Smooth muscle cell (in vitro differentiated cells): Measurements from ENCODE around the gene HDAC11. TPM values are rescaled to one million over a fixed set of nuclear protein-coding genes. Genes with fewer than 3 reads are reported as not detected.

Source experiments
- DNase-seq: peaks from one replicate; lab custom pipeline; 2025; ENCODE audit not compliant: unreplicated experiment; lab: John Stamatoyannopoulos, UW
- H2AFZ ChIP-seq: fragments of 200-600 bp; sonication (generic); 2 replicates; pipeline ENCODE4 v1.6.0; 2016; ENCODE audit warnings: antibody characterized with exemption, low read depth, mild to moderate bottlenecking
- H3F3A ChIP-seq: fragments of 200-600 bp; sonication (generic); 2 replicates; pipeline ENCODE4 v1.6.0; 2017; ENCODE audit warnings: antibody characterized with exemption, low read depth
- H3K27ac ChIP-seq: fragments of 200-600 bp; sonication (generic); 2 replicates; pipeline ENCODE4 v1.5.1; 2016; ENCODE audit warnings: low read depth, mild to moderate bottlenecking
- H3K27me3 ChIP-seq: fragments of 200-600 bp; sonication (generic); 2 replicates; pipeline ENCODE4 v1.6.1; 2016; ENCODE audit warnings: low read depth, mild to moderate bottlenecking
- H3K36me3 ChIP-seq: fragments of 200-600 bp; sonication (generic); 2 replicates; pipeline ENCODE4 v1.5.1; 2016; ENCODE audit warnings: low read depth
- H3K4me1 ChIP-seq: fragments of 200-600 bp; sonication (generic); 2 replicates; pipeline ENCODE4 v1.5.1; 2016; ENCODE audit warnings: low read depth
- H3K4me2 ChIP-seq: fragments of 200-600 bp; sonication (generic); 2 replicates; pipeline ENCODE4 v1.6.0; 2016; ENCODE audit warnings: mild to moderate bottlenecking
- H3K4me3 ChIP-seq: fragments of 200-600 bp; sonication (generic); 2 replicates; pipeline ENCODE4 v1.5.1; 2016; ENCODE audit warnings: mild to moderate bottlenecking
- H3K79me2 ChIP-seq: fragments of 200-600 bp; sonication (generic); 2 replicates; pipeline ENCODE4 v1.6.0; 2016; ENCODE audit warnings: low read depth, mild to moderate bottlenecking
- H3K9ac ChIP-seq: fragments of 200-600 bp; sonication (generic); 2 replicates; pipeline ENCODE4 v1.6.0; 2016; ENCODE audit warnings: low read depth
- H3K9me3 ChIP-seq: fragments of 200-600 bp; sonication (generic); replicated peaks from 2 replicates; pipeline ENCODE4 v1.5.1; 2016; ENCODE audit warnings: low read depth
- H4K20me1 ChIP-seq: fragments of 200-600 bp; sonication (generic); 2 replicates; pipeline ENCODE4 v1.6.0; 2016; ENCODE audit warnings: low read depth
- WGBS: methylation state at CpG from one replicate; pipeline ENCODE4 v1.1.7; 2016; ENCODE audit warnings: low lambda C conversion rate; 5-methylcytosine and 5-hydroxymethylcytosine counted together
- polyA plus RNA-seq: library from polyadenylated mRNA; unstranded; fragments of >200 nt; fragmentation: Nextera tagmentation; extraction: Ambion mirVana; gene quantifications from 2 replicates; pipeline ENCODE4 v1.2.1, GENCODE V29; 2016
- total RNA-seq: library from RNA; depleted of rRNA; stranded (reverse); fragments of >200 nt; gene quantifications from 2 replicates; pipeline ENCODE4 v1.2.3, GENCODE V29; 2014
- TF ChIP-seq, protein P1 (sequence below): fragments of 200-600 bp; sonication (generic); IDR thresholded peaks from 2 replicates; pipeline ENCODE4 v1.5.1; 2017; ENCODE audit warnings: borderline replicate concordance, mild to moderate bottlenecking, antibody characterized with exemption; ENCODE audit not compliant: insufficient read depth, poor library complexity, severe bottlenecking

The HDAC11 gene
- total and polyA plus RNA-seq, 2 experiments from 2014 or later, result 9.6 to 14.8 TPM

DNA sequence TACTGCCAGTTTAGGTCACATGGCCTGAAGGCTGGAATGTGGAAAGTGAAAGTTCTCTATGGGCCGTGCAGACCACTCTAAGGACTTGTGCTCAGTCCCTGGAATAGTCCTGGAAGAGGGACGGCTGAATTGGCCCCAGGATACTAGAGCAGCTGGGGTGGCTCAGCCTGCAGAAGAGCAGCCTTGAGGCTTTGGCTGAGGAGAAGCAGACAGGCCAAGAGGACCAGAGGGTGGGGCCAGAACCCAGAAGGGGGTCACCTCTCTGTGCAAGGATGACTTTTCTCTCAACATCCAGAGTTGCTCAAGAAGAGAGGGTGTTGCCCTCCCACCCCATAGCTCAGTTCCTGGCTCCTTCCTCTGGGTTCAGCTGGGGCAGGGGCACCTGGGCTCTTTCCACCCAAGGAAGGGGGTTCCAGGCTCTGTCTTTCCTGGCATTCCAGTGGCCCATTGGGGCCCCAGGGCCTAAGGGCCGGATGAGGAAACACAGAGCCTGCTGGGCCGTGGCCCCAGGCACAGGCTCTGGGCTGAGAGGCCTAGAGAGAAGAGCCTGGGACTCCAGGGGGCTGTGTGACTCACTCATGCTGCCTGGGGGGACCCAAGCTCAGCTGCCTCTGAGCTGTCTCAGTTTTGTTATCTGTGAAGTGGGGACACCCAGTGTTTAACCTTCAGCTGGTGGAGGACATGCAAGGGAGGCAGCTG, 60.3 kb downstream of the HDAC11 start:
- peak overlapping the region; percentile 56 for H3K27ac ChIP-seq
- no peak overlapping the region for H3K9ac ChIP-seq
- H3K4me1 ChIP-seq, result peaks cover 12% of the 10 kb centered on the region
- peaks cover 40% of the 10 kb centered on the region for H3F3A ChIP-seq
- no peaks in the 10 kb centered on the region for H3K9me3 ChIP-seq
- no peak overlapping the region for H3K4me3 ChIP-seq
- no peak for DNase-seq
- 51% methylated on average over 4 of the region's 4 CpGs for WGBS
- no peaks in the 10 kb centered on the region for H4K20me1 ChIP-seq
- no peak overlapping the region for H2AFZ ChIP-seq
- peak overlapping the region; percentile 7 for H3K4me2 ChIP-seq
- H3K27me3 ChIP-seq, result no peaks in the 10 kb centered on the region
- TF ChIP-seq, protein P1, sequence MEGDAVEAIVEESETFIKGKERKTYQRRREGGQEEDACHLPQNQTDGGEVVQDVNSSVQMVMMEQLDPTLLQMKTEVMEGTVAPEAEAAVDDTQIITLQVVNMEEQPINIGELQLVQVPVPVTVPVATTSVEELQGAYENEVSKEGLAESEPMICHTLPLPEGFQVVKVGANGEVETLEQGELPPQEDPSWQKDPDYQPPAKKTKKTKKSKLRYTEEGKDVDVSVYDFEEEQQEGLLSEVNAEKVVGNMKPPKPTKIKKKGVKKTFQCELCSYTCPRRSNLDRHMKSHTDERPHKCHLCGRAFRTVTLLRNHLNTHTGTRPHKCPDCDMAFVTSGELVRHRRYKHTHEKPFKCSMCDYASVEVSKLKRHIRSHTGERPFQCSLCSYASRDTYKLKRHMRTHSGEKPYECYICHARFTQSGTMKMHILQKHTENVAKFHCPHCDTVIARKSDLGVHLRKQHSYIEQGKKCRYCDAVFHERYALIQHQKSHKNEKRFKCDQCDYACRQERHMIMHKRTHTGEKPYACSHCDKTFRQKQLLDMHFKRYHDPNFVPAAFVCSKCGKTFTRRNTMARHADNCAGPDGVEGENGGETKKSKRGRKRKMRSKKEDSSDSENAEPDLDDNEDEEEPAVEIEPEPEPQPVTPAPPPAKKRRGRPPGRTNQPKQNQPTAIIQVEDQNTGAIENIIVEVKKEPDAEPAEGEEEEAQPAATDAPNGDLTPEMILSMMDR, result no peak
- H3K79me2 ChIP-seq, result no peaks in the 10 kb centered on the region
- no peaks in the 10 kb centered on the region for H3K36me3 ChIP-seq

GRCh38 chr3:13541691-13542090, 61.6 kb downstream of the HDAC11 start:
- peaks cover 44% of the 10 kb centered on the region for H3F3A ChIP-seq
- no peaks in the 10 kb centered on the region for H3K9me3 ChIP-seq
- DNase-seq, result no peak
- 75% methylated on average over 3 of the region's 3 CpGs for WGBS
- no peak overlapping the region for H3K27ac ChIP-seq
- H3K27me3 ChIP-seq, result no peaks in the 10 kb centered on the region
- H2AFZ ChIP-seq, result no peak overlapping the region
- H3K79me2 ChIP-seq, result no peaks in the 10 kb centered on the region
- peaks cover 21% of the 10 kb centered on the region for H3K4me1 ChIP-seq
- H3K36me3 ChIP-seq, result no peaks in the 10 kb centered on the region
- H3K4me2 ChIP-seq, result no peak overlapping the region
- no peak overlapping the region for H3K4me3 ChIP-seq
- TF ChIP-seq, protein P1, result no peak
- H3K9ac ChIP-seq, result no peak overlapping the region
- no peaks in the 10 kb centered on the region for H4K20me1 ChIP-seq

DNA sequence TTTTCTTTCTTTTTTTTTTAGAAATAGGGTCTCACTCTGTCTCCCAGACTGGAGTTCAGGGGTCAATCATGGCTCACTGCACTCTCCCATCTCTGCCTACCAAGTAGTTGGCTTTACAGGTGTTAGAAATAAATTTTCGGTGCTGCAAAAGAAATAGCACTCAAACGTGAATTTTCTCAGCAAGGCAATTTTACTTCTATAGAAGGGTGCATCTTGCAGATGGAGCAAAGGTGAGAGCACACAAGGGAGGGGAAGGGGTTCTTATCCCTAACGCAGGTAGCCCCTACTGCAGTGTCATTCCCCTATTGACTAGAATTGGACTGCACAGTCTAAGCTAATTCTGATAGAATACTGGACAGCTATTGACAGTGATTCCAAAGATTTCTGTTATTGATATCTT, 62.0 kb downstream of the HDAC11 start:
- H3K9me3 ChIP-seq, result no peaks in the 10 kb centered on the region
- peaks cover 25% of the 10 kb centered on the region for H3K4me1 ChIP-seq
- peaks cover 48% of the 10 kb centered on the region for H3F3A ChIP-seq
- no peaks in the 10 kb centered on the region for H3K27me3 ChIP-seq
- no peak overlapping the region for H2AFZ ChIP-seq
- no peak overlapping the region for H3K4me2 ChIP-seq
- 85% methylated on average over 3 of the region's 3 CpGs for WGBS
- peak overlapping the region; percentile 91 for H3K27ac ChIP-seq
- H3K9ac ChIP-seq, result no peak overlapping the region
- no peaks in the 10 kb centered on the region for H3K36me3 ChIP-seq
- TF ChIP-seq, protein P1, result no peak
- H4K20me1 ChIP-seq, result no peaks in the 10 kb centered on the region
- no peak overlapping the region for H3K4me3 ChIP-seq
- no peak for DNase-seq
- no peaks in the 10 kb centered on the region for H3K79me2 ChIP-seq

DNA sequence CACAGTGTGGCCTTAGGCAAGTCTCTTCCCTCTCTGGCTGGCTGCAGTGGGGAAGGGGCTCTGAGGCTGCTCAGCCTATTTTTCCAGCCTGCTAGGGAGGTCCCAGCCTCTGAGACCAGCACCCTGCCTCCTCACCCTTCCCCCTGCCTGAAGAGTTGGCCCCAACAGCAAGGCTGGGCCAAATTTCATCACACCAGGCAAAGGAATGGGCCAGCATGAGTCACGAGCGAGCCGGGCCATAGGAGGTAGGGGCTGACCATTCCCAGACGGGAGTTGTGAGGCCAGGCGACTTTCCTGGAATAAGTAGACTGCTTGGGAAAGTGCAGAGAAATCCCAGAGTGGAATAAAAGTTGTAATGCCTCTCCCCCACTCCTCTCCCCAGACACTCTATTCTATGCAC, 63.1 kb downstream of the HDAC11 start:
- no peaks in the 10 kb centered on the region for H3K9me3 ChIP-seq
- 2% methylated on average over 5 of the region's 5 CpGs for WGBS
- TF ChIP-seq, protein P1, result no peak
- H3K27me3 ChIP-seq, result no peaks in the 10 kb centered on the region
- H3K4me2 ChIP-seq, result peak overlapping the region; percentile 68
- no peaks in the 10 kb centered on the region for H3K79me2 ChIP-seq
- H3K36me3 ChIP-seq, result no peaks in the 10 kb centered on the region
- H3F3A ChIP-seq, result peaks cover 56% of the 10 kb centered on the region
- H4K20me1 ChIP-seq, result no peaks in the 10 kb centered on the region
- peak overlapping the region; percentile 91 for H3K27ac ChIP-seq
- H2AFZ ChIP-seq, result no peak overlapping the region
- no peak overlapping the region for H3K4me3 ChIP-seq
- peak overlapping the region; percentile 37 for H3K9ac ChIP-seq
- peaks cover 32% of the 10 kb centered on the region for H3K4me1 ChIP-seq
- DNase-seq, result peak; percentile 26
